Thymus (tissue), 11 donors: ENCODE results near the gene PRKCH. TPM values are rescaled to one million over a fixed set of nuclear protein-coding genes. Genes with fewer than 3 reads are reported as not detected.

ENCODE experiments used
- DNase-seq, 9 donors: peaks; one replicate each; pipeline ENCODE4 v3.0.0-alpha.2; 2013; ENCODE audit warnings: low spot score in 9 of 9, low read depth in 6 of 9, missing footprints in 1 of 9
- H3K27ac ChIP-seq, 2 donors: one replicate each; pipeline ENCODE4 v1.5.1; 2013; ENCODE audit warnings: control low read depth in 1 of 2, low read depth in 1 of 2, low read length in 1 of 2, mild to moderate bottlenecking in 1 of 2, moderate library complexity in 1 of 2
- H3K27me3 ChIP-seq, 2 donors: one replicate each; pipeline ENCODE4 v1.5.1; 2013; ENCODE audit warnings: low read length in 1 of 2; ENCODE audit not compliant: control insufficient read depth in 2 of 2, insufficient read depth in 1 of 2
- H3K36me3 ChIP-seq, 2 donors: one replicate each; pipeline ENCODE4 v1.5.1; 2013; ENCODE audit warnings: low read length in 1 of 2, mild to moderate bottlenecking in 1 of 2, moderate library complexity in 1 of 2; ENCODE audit not compliant: control insufficient read depth in 2 of 2, insufficient read depth in 2 of 2
- H3K4me1 ChIP-seq, 2 donors: one replicate each; pipeline ENCODE4 v1.5.1; 2013; ENCODE audit warnings: low read length in 2 of 2; ENCODE audit not compliant: control insufficient read depth in 2 of 2, insufficient read depth in 2 of 2
- H3K4me3 ChIP-seq, 2 donors: one replicate each; pipeline ENCODE4 v1.5.1; 2013; ENCODE audit warnings: low read length in 2 of 2, control low read depth in 1 of 2, mild to moderate bottlenecking in 1 of 2
- H3K9me3 ChIP-seq, 2 donors: one replicate each; pipeline ENCODE4 v1.5.1; 2013; ENCODE audit warnings: low read length in 1 of 2, mild to moderate bottlenecking in 1 of 2; ENCODE audit not compliant: control insufficient read depth in 2 of 2, insufficient read depth in 1 of 2
- WGBS: extraction: QIAGEN DNeasy Blood & Tissue Kit; methylation state at CpG from one replicate; pipeline ENCODE4 v1.1.7; 2013; 5-methylcytosine and 5-hydroxymethylcytosine counted together
- polyA plus RNA-seq: library from polyadenylated mRNA; stranded (reverse); fragments of 200-250 nt; gene quantifications from one replicate; pipeline ENCODE4 v1.2.3, GENCODE V29; 2013
- total RNA-seq: library from RNA; stranded (reverse); fragments of 120-200 nt; gene quantifications from one replicate; pipeline ENCODE4 v1.2.4, GENCODE V29; 2013
- donor health status: healthy.

Gene PRKCH
- total and polyA plus RNA-seq, 2 donors, result 73.5 to 81.8 TPM

- Histone ChIP-seq H3K4me1 (peaks cover 39 to 69% of the 10 kb centered on the region in 2 donors), H3K27me3 (no peaks in the 10 kb centered on the region), H3K9me3 (no peaks in the 10 kb centered on the region), H3K27ac (no peak overlapping the region), H3K4me3 (no peak overlapping the region), H3K36me3 (no peaks in the 10 kb centered on the region)
- no peak for DNase-seq
- 31% methylated on average over 4 of the region's 4 CpGs for WGBS
Observed at GRCh38 chr14:61418746-61419145, 97.4 kb downstream of the PRKCH start.

GRCh38 chr14:61419201-61419600 lies 97.8 kb downstream of the PRKCH start:
- Histone ChIP-seq H3K27me3 (no peaks in the 10 kb centered on the region), H3K27ac (no peak overlapping the region), H3K9me3 (no peaks in the 10 kb centered on the region), H3K36me3 (no peaks in the 10 kb centered on the region), H3K4me1 (peaks cover 39 to 64% of the 10 kb centered on the region in 2 donors), H3K4me3 (no peak overlapping the region)
- no peak for DNase-seq

- no peak for DNase-seq
- H3K27ac ChIP-seq, result no peak overlapping the region
- H3K4me3 ChIP-seq, result no peak overlapping the region
- 83% methylated on average over 4 of the region's 4 CpGs for WGBS
- H3K36me3 ChIP-seq, result no peaks in the 10 kb centered on the region
- H3K4me1 ChIP-seq, result peaks cover 39 to 54% of the 10 kb centered on the region in 2 donors
- peaks cover 0 to 7% of the 10 kb centered on the region in 2 donors for H3K9me3 ChIP-seq
- no peaks in the 10 kb centered on the region for H3K27me3 ChIP-seq
Observed at GRCh38 chr14:61420326-61420725, 98.9 kb downstream of the PRKCH start.

- Histone ChIP-seq H3K27me3 (no peaks in the 10 kb centered on the region), H3K36me3 (no peaks in the 10 kb centered on the region), H3K9me3 (peaks cover 0 to 7% of the 10 kb centered on the region in 2 donors), H3K4me3 (no peak overlapping the region), H3K27ac (no peak overlapping the region), H3K4me1 (peaks cover 37 to 47% of the 10 kb centered on the region in 2 donors)
- 93% methylated on average over 1 of the region's 1 CpG for WGBS
- no peak for DNase-seq
Observed at GRCh38 chr14:61421212-61421923, 100.0 kb downstream of the PRKCH start.

- Histone ChIP-seq H3K4me1 (peaks cover 7 to 14% of the 10 kb centered on the region in 2 donors), H3K9me3 (peaks cover 0 to 7% of the 10 kb centered on the region in 2 donors), H3K36me3 (no peaks in the 10 kb centered on the region), H3K27ac (no peak overlapping the region), H3K27me3 (no peaks in the 10 kb centered on the region), H3K4me3 (no peak overlapping the region)
- 98% methylated on average over 1 of the region's 1 CpG for WGBS
- no peak for DNase-seq
Observed at GRCh38 chr14:61426048-61426447, 104.7 kb downstream of the PRKCH start.

GRCh38 chr14:61428261-61428660 lies 106.9 kb downstream of the PRKCH start:
- no peak for DNase-seq
- Histone ChIP-seq H3K4me1 (peaks cover 2 to 18% of the 10 kb centered on the region in 2 donors), H3K27ac (no peak overlapping the region), H3K9me3 (peaks cover 0 to 7% of the 10 kb centered on the region in 2 donors), H3K27me3 (no peaks in the 10 kb centered on the region), H3K4me3 (no peak overlapping the region), H3K36me3 (no peaks in the 10 kb centered on the region)
- WGBS, result 95% methylated on average over 2 of the region's 2 CpGs

GRCh38 chr14:61429316-61429715 lies 107.9 kb downstream of the PRKCH start:
- Histone ChIP-seq H3K4me3 (no peak overlapping the region), H3K4me1 (peaks cover 2 to 22% of the 10 kb centered on the region in 2 donors), H3K27ac (no peak overlapping the region), H3K9me3 (peaks cover 0 to 7% of the 10 kb centered on the region in 2 donors), H3K27me3 (no peaks in the 10 kb centered on the region), H3K36me3 (no peaks in the 10 kb centered on the region)
- DNase-seq, result no peak
- 96% methylated on average over 2 of the region's 2 CpGs for WGBS

GRCh38 chr14:61430066-61430757 lies 108.8 kb downstream of the PRKCH start:
- no peak for DNase-seq
- 97% methylated on average over 2 of the region's 2 CpGs for WGBS

GRCh38 chr14:61433169-61433568 lies 111.8 kb downstream of the PRKCH start:
- Histone ChIP-seq H3K27me3 (no peaks in the 10 kb centered on the region), H3K27ac (peak overlapping the region in 1 of 2 donors; percentile 5), H3K4me1 (peaks cover 8 to 32% of the 10 kb centered on the region in 2 donors), H3K9me3 (no peaks in the 10 kb centered on the region), H3K36me3 (no peaks in the 10 kb centered on the region), H3K4me3 (no peak overlapping the region)
- WGBS, result 17% methylated on average over 1 of the region's 1 CpG
- DNase-seq, result no peak

More at GRCh38 chr14:61430066-61430757, 108.8 kb downstream of the PRKCH start:
- Histone ChIP-seq H3K27ac (no peak overlapping the region), H3K36me3 (no peaks in the 10 kb centered on the region), H3K9me3 (peaks cover 0 to under 1% of the 10 kb centered on the region in 2 donors), H3K4me3 (no peak overlapping the region), H3K4me1 (peaks cover 4 to 27% of the 10 kb centered on the region in 2 donors), H3K27me3 (no peaks in the 10 kb centered on the region)
